ENCODE results near the gene SLC25A40. TPM values are rescaled to one million over a fixed set of nuclear protein-coding genes. Genes with fewer than 3 reads are reported as not detected.
"Not testable (repeated sequence)": the region's sequence is repeated elsewhere in the genome, so short reads cannot be mapped to it uniquely, and the experiment has no call there.

SLC25A40 gene
- total and polyA plus RNA-seq, 2 of the 13 experiments (the other 11 are each of a cell fraction or from before 2014, with no cell fraction given), result 12.9 to 13.6 TPM

- H3K79me2 ChIP-seq (ENCODE audit: insufficient read depth, low read length); intact Hi-C loops (cut with micrococcal nuclease; ENCODE audit: unreplicated experiment); H4K20me1 ChIP-seq (ENCODE audit: insufficient read depth, low read length); BruUV-seq (replicated peaks); H3K4me3 ChIP-seq (replicated peaks in 1 of 3; ENCODE audit: insufficient read depth in 1 of 3, low read depth in 2 of 3, low read length in 3 of 3); CTCF ChIA-PET (ENCODE audit: low intra/inter-chr PET ratio, low total read pairs); DNase-seq (ENCODE audit: low spot score); H2AFZ ChIP-seq (ENCODE audit: low read length); in situ Hi-C loops (cut with HindIII; ENCODE audit: extremely low pct_ligation_motif_present, low pct_unique_long_range_greater_than_20kb); H3K4me2 ChIP-seq (ENCODE audit: low read depth, low read length); POLR2A ChIA-PET; FAIRE-seq; H3K9ac ChIP-seq (ENCODE audit: insufficient read depth, low read depth, low read length); H3K27ac ChIP-seq (ENCODE audit: extremely low read length, insufficient read depth, low read length); H3K27me3 ChIP-seq (ENCODE audit: control insufficient read depth in 1 of 2, insufficient read depth in 2 of 2, low read length in 2 of 2); H3K9me3 ChIP-seq (ENCODE audit: low read length); TF ChIP-seq FOXA1 (IDR thresholded peaks at IDR 0.05): not testable (repeated sequence)
- Histone ChIP-seq H3K4me1 (ENCODE audit: insufficient read depth, low read length) (peaks cover 22% of the 10 kb centered on the region), H3K36me3 (replicated peaks in 1 of 2; ENCODE audit: control insufficient read depth in 1 of 2, insufficient read depth in 2 of 2, low read length in 2 of 2) (peaks cover 4 to 29% of the 10 kb centered on the region in 2 experiments; a peak in 3 of 5 replicates)
- ATAC-seq, result 0 out of 3 replicates have a peak, but pooled peaks have one; percentile 23
- TF ChIP-seq ZNF12 (CRISPR knock-in tag; IDR thresholded peaks at IDR 0.05) (0 out of 2 replicates have a peak, but pooled peaks have one; percentile 14), FOXA1 (CRISPR knock-in tag; IDR thresholded peaks at IDR 0.05) (peak; percentile 21; the same call in 1 of the 2 replicates), ARID5B (CRISPR knock-in tag; IDR thresholded peaks at IDR 0.05) (peak; percentile 55; the same call in 1 of the 2 replicates), FOXA3 (CRISPR knock-in tag; IDR thresholded peaks at IDR 0.05) (peak; percentile 41; the same call in 1 of the 2 replicates), GATAD2A (CRISPR knock-in tag; IDR thresholded peaks at IDR 0.05) (peak; percentile 39; the same call in 1 of the 2 replicates)
- TF ChIP-seq, protein P1, sequence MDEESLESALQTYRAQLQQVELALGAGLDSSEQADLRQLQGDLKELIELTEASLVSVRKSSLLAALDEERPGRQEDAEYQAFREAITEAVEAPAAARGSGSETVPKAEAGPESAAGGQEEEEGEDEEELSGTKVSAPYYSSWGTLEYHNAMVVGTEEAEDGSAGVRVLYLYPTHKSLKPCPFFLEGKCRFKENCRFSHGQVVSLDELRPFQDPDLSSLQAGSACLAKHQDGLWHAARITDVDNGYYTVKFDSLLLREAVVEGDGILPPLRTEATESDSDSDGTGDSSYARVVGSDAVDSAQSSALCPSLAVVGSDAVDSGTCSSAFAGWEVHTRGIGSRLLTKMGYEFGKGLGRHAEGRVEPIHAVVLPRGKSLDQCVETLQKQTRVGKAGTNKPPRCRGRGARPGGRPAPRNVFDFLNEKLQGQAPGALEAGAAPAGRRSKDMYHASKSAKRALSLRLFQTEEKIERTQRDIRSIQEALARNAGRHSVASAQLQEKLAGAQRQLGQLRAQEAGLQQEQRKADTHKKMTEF (CRISPR knock-in tag; IDR thresholded peaks at IDR 0.05), result 0 out of 2 replicates have a peak, but pooled peaks have one; percentile 13
- WGBS (ENCODE audit: low lambda C conversion rate), result 95% methylated on average over 3 of the region's 3 CpGs
Measured at GRCh38 chr7:87907136-87907906, 31.2 kb upstream of the SLC25A40 start.

Measured in HepG2 (cell line).